Measurements from ENCODE around the gene GZF1.

Gene GZF1

GRCh38 chr20:23316626-23317025, 45.4 kb upstream of the GZF1 start:
- no peak for DNase-seq
- no peak overlapping the region for H3K4me3 ChIP-seq (ENCODE audit: insufficient read depth in 1 of 2, low read depth in 1 of 2, low read length in 2 of 2)
- no peak overlapping the region for H3K27ac ChIP-seq (ENCODE audit: low read length, poor library complexity, severe bottlenecking)
- peaks cover 4 to 31% of the 10 kb centered on the region in 2 experiments for H3K27me3 ChIP-seq (ENCODE audit: control insufficient read depth in 1 of 2, insufficient read depth in 1 of 2, low read length in 2 of 2)
- no peak overlapping the region for H3K4ac ChIP-seq (ENCODE audit: low read depth in 1 of 2, low read length in 2 of 2)
- H3K4me1 ChIP-seq (ENCODE audit: control insufficient read depth, insufficient read depth, low read depth, low read length) = no peaks in the 10 kb centered on the region
- H3K9ac ChIP-seq (ENCODE audit: low read length) = no peak overlapping the region
- H3K18ac ChIP-seq (ENCODE audit: low read depth in 1 of 2, low read length in 2 of 2) = no peak overlapping the region
- H2AFZ ChIP-seq (ENCODE audit: low read depth, low read length) = no peak overlapping the region
- no peaks in the 10 kb centered on the region for H3K9me3 ChIP-seq (ENCODE audit: control insufficient read depth, low read length)
- no peak overlapping the region for H2BK12ac ChIP-seq (ENCODE audit: low read length in 2 of 2)
- no peaks in the 10 kb centered on the region for H3K79me1 ChIP-seq (replicated peaks; ENCODE audit: low read length, poor library complexity, severe bottlenecking)
- no peak overlapping the region for H2BK120ac ChIP-seq (ENCODE audit: low read depth, low read length)
- no peak overlapping the region for H4K8ac ChIP-seq (ENCODE audit: low read length)
- no peak overlapping the region for H2AK5ac ChIP-seq (ENCODE audit: low read length, severe bottlenecking)
- no peak overlapping the region for H3K4me2 ChIP-seq (ENCODE audit: low read length, poor library complexity, severe bottlenecking)
- H3K36me3 ChIP-seq (ENCODE audit: control insufficient read depth in 1 of 2, insufficient read depth in 2 of 2, low read depth in 1 of 2, low read length in 2 of 2) = no peaks in the 10 kb centered on the region
- WGBS = 86% methylated on average over 3 of the region's 3 CpGs
- H2BK5ac ChIP-seq (ENCODE audit: low read depth, low read length, poor library complexity, severe bottlenecking) = no peak overlapping the region
- H3K23ac ChIP-seq (ENCODE audit: low read length in 2 of 2) = no peak overlapping the region
- no peak overlapping the region for H4K91ac ChIP-seq (ENCODE audit: low read length)
- H2BK15ac ChIP-seq (ENCODE audit: low read depth, poor library complexity, severe bottlenecking) = peak overlapping the region; percentile 9
- no peak overlapping the region for H3K14ac ChIP-seq (ENCODE audit: low read length in 2 of 2)

GRCh38 chr20:23317081-23317480, 44.9 kb upstream of the GZF1 start:
- Histone ChIP-seq H3K4me3 (ENCODE audit: insufficient read depth in 1 of 2, low read depth in 1 of 2, low read length in 2 of 2) (no peak overlapping the region), H3K36me3 (ENCODE audit: control insufficient read depth in 1 of 2, insufficient read depth in 2 of 2, low read depth in 1 of 2, low read length in 2 of 2) (no peaks in the 10 kb centered on the region), H3K9me3 (ENCODE audit: control insufficient read depth, low read length) (no peaks in the 10 kb centered on the region), H4K8ac (ENCODE audit: low read length) (no peak overlapping the region), H4K91ac (ENCODE audit: low read length) (no peak overlapping the region), H3K23ac (ENCODE audit: low read length in 2 of 2) (no peak overlapping the region), H2BK5ac (ENCODE audit: low read depth, low read length, poor library complexity, severe bottlenecking) (no peak overlapping the region), H2BK15ac (ENCODE audit: low read depth, poor library complexity, severe bottlenecking) (no peak overlapping the region), H3K79me1 (replicated peaks; ENCODE audit: low read length, poor library complexity, severe bottlenecking) (no peaks in the 10 kb centered on the region), H3K4me2 (ENCODE audit: low read length, poor library complexity, severe bottlenecking) (no peak overlapping the region), H3K4ac (ENCODE audit: low read depth in 1 of 2, low read length in 2 of 2) (no peak overlapping the region), H3K18ac (ENCODE audit: low read depth in 1 of 2, low read length in 2 of 2) (no peak overlapping the region), H2AK5ac (ENCODE audit: low read length, severe bottlenecking) (no peak overlapping the region), H3K27ac (ENCODE audit: low read length, poor library complexity, severe bottlenecking) (no peak overlapping the region), H3K14ac (ENCODE audit: low read length in 2 of 2) (no peak overlapping the region), H2BK12ac (ENCODE audit: low read length in 2 of 2) (no peak overlapping the region), H3K4me1 (ENCODE audit: control insufficient read depth, insufficient read depth, low read depth, low read length) (no peaks in the 10 kb centered on the region), H3K9ac (ENCODE audit: low read length) (no peak overlapping the region), H2BK120ac (ENCODE audit: low read depth, low read length) (no peak overlapping the region), H3K27me3 (ENCODE audit: control insufficient read depth in 1 of 2, insufficient read depth in 1 of 2, low read length in 2 of 2) (peaks cover 4 to 29% of the 10 kb centered on the region in 2 experiments), H2AFZ (ENCODE audit: low read depth, low read length) (no peak overlapping the region)
- no peak for DNase-seq
- 95% methylated on average over 4 of the region's 5 CpGs for whole genome bisulfite sequencing

GRCh38 chr20:23318347-23318746, 43.6 kb upstream of the GZF1 start:
- H3K27me3 ChIP-seq (ENCODE audit: control insufficient read depth in 1 of 2, insufficient read depth in 1 of 2, low read length in 2 of 2) = peaks cover 4 to 23% of the 10 kb centered on the region in 2 experiments
- DNase-seq = no peak
- H4K91ac ChIP-seq (ENCODE audit: low read length) = no peak overlapping the region
- no peak overlapping the region for H2BK5ac ChIP-seq (ENCODE audit: low read depth, low read length, poor library complexity, severe bottlenecking)
- no peak overlapping the region for H2AK5ac ChIP-seq (ENCODE audit: low read length, severe bottlenecking)
- H3K4ac ChIP-seq (ENCODE audit: low read depth in 1 of 2, low read length in 2 of 2) = no peak overlapping the region
- no peak overlapping the region for H3K23ac ChIP-seq (ENCODE audit: low read length in 2 of 2)
- H4K8ac ChIP-seq (ENCODE audit: low read length) = no peak overlapping the region
- H3K18ac ChIP-seq (ENCODE audit: low read depth in 1 of 2, low read length in 2 of 2) = no peak overlapping the region
- no peak overlapping the region for H2BK12ac ChIP-seq (ENCODE audit: low read length in 2 of 2)
- H3K4me3 ChIP-seq (ENCODE audit: insufficient read depth in 1 of 2, low read depth in 1 of 2, low read length in 2 of 2) = no peak overlapping the region
- 100% methylated on average over 4 of the region's 5 CpGs for WGBS
- no peaks in the 10 kb centered on the region for H3K4me1 ChIP-seq (ENCODE audit: control insufficient read depth, insufficient read depth, low read depth, low read length)
- H3K36me3 ChIP-seq (ENCODE audit: control insufficient read depth in 1 of 2, insufficient read depth in 2 of 2, low read depth in 1 of 2, low read length in 2 of 2) = no peaks in the 10 kb centered on the region
- H3K9me3 ChIP-seq (ENCODE audit: control insufficient read depth, low read length) = no peaks in the 10 kb centered on the region
- no peak overlapping the region for H3K14ac ChIP-seq (ENCODE audit: low read length in 2 of 2)
- H2AFZ ChIP-seq (ENCODE audit: low read depth, low read length) = no peak overlapping the region
- H2BK120ac ChIP-seq (ENCODE audit: low read depth, low read length) = no peak overlapping the region
- H3K4me2 ChIP-seq (ENCODE audit: low read length, poor library complexity, severe bottlenecking) = no peak overlapping the region
- no peak overlapping the region for H3K27ac ChIP-seq (ENCODE audit: low read length, poor library complexity, severe bottlenecking)
- H3K79me1 ChIP-seq (replicated peaks; ENCODE audit: low read length, poor library complexity, severe bottlenecking) = no peaks in the 10 kb centered on the region
- no peak overlapping the region for H3K9ac ChIP-seq (ENCODE audit: low read length)
- H2BK15ac ChIP-seq (ENCODE audit: low read depth, poor library complexity, severe bottlenecking) = no peak overlapping the region

- Histone ChIP-seq H2BK12ac (ENCODE audit: low read length in 2 of 2) (no peak overlapping the region), H2AFZ (ENCODE audit: low read depth, low read length) (no peak overlapping the region), H2AK5ac (ENCODE audit: low read length, severe bottlenecking) (no peak overlapping the region), H3K36me3 (ENCODE audit: control insufficient read depth in 1 of 2, insufficient read depth in 2 of 2, low read depth in 1 of 2, low read length in 2 of 2) (no peaks in the 10 kb centered on the region), H3K27me3 (ENCODE audit: control insufficient read depth in 1 of 2, insufficient read depth in 1 of 2, low read length in 2 of 2) (peaks cover 3 to 18% of the 10 kb centered on the region in 2 experiments), H4K8ac (ENCODE audit: low read length) (no peak overlapping the region), H2BK120ac (ENCODE audit: low read depth, low read length) (no peak overlapping the region), H3K9me3 (ENCODE audit: control insufficient read depth, low read length) (no peaks in the 10 kb centered on the region), H3K23ac (ENCODE audit: low read length in 2 of 2) (no peak overlapping the region), H3K14ac (ENCODE audit: low read length in 2 of 2) (no peak overlapping the region), H3K4me1 (ENCODE audit: control insufficient read depth, insufficient read depth, low read depth, low read length) (no peaks in the 10 kb centered on the region), H3K27ac (ENCODE audit: low read length, poor library complexity, severe bottlenecking) (no peak overlapping the region), H3K4me3 (ENCODE audit: insufficient read depth in 1 of 2, low read depth in 1 of 2, low read length in 2 of 2) (no peak overlapping the region), H3K4ac (ENCODE audit: low read depth in 1 of 2, low read length in 2 of 2) (no peak overlapping the region), H2BK15ac (ENCODE audit: low read depth, poor library complexity, severe bottlenecking) (no peak overlapping the region), H3K79me1 (replicated peaks; ENCODE audit: low read length, poor library complexity, severe bottlenecking) (no peaks in the 10 kb centered on the region), H3K4me2 (ENCODE audit: low read length, poor library complexity, severe bottlenecking) (no peak overlapping the region), H4K91ac (ENCODE audit: low read length) (no peak overlapping the region), H3K9ac (ENCODE audit: low read length) (no peak overlapping the region), H3K18ac (ENCODE audit: low read depth in 1 of 2, low read length in 2 of 2) (no peak overlapping the region), H2BK5ac (ENCODE audit: low read depth, low read length, poor library complexity, severe bottlenecking) (no peak overlapping the region)
- 85% methylated on average over 8 of the region's 8 CpGs for WGBS
- DNase-seq = peak; percentile 49
These were observed 41.7 kb upstream of the GZF1 start for GRCh38 chr20:23320317-23320716.

Measured in mesenchymal stem cell (in vitro differentiated cells and primary cell).